Left hindlimb (tissue), 1 donor: ENCODE data around the gene PKD2L2.
"Not testable (repeated sequence)": the region's sequence is repeated elsewhere in the genome, so short reads cannot be mapped to it uniquely, and the experiment has no call there.

Source experiments
- DNase-seq: peaks from one replicate; pipeline ENCODE4 v3.0.0-alpha.2; 2018

The PKD2L2 gene

DNA sequence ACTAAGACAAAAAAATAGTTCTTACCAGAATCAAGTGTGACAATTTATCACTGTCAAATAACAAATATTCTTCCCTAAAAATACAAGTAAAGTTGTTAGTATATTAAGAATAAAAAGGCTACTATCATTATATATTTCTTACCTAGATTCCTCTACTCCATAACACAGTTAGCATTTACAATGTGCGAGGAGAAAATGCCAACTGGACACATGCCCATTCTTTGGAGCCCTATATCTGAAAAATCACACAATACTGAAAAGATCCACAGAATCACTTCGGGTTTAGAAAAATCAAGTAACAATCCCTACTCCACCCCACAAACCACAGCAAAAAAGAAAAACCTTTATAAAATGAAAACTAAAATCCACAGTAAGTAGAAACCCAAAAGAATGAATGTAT is 70.9 kb downstream of the PKD2L2 start:
- DNase-seq: no peak

DNA sequence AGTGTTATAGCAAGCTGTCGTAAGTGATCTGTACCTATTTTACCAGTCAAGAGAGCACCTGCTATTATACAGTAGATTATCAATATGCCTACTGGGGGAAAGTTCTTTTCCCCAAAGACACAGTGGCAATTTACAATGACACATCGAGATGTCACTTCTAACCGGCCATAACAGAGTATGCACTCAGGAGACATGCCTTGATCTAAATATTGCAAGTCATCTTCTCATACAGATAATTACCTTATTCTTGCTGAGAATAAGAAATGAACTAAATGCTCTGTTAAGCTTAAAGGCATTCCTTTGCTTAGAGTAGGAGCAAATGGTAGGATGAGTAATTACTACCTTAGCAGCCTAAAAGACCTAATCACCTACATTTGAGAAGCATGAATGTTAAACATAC is 71.6 kb downstream of the PKD2L2 start:
- no peak for DNase-seq

DNA sequence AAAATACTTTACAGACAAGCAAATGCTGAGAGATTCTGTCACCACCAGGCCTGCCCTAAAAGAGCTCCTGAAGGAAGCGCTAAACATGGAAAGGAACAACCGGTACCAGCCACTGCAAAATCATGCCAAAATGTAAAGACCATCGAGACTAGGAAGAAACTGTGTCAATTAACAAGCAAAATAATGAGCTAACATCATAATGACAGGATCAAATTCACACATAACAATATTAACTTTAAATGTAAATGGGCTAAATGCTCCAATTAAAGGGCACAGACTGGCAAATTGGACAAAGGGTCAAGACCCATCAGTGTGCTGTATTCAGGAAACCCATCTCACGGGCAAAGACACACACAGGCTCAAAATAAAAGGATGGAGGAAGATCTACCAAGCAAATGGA is 81.1 kb downstream of the PKD2L2 start:
- not testable (repeated sequence) for DNase-seq

DNA sequence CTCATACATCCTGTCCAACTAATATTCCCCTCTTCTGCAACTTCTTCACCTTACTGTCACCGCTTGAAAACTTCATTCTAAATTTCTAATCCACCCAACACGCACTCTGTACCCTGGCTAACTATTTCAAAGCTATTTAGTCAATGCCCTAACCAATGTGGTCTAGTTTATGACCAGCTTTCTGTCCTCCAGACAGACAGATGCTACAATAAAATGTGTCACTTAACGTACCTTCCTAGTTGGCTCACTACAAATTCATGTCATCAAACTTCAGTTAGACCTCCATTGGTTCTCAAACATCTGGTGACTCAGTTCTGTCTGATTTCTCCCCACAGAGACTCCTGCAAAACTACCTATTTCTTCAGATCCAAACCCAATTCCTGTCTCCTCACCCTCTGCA is 86.0 kb downstream of the PKD2L2 start:
- DNase-seq: no peak

DNA sequence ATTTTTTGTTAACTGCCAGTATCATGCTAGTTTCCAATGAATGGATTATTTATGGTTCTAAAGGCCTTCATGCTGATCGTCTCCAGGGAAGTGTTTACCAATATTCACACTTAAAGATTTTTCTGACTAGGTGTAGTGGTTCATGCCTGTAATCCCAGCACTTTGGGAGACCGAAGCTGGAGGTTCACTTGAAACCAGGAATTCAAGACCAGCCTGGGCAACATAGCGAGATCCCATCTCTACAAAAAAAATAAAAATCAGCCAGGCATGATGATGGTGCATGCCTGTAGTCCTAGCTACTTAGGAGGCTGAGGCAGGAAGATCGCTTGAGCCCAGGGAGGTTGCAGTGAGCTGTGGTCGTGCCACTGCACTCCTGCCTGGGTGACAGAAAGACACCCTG is 100.2 kb downstream of the PKD2L2 start:
- no peak for DNase-seq
